Measurements from ENCODE around the gene PDZD2. TPM values are rescaled to one million over a fixed set of nuclear protein-coding genes. Genes with fewer than 3 reads are reported as not detected.
A peak's percentile ranks its signal among the peaks of the same experiment; 100 is the strongest.

Gene PDZD2
- 1.6 and 1.8 TPM in 2 replicates for polyA plus RNA-seq (2013)

- peak within 1 kb of the TSS; percentile 25 for H4K8ac ChIP-seq (ENCODE audit: low read depth, low read length)
- H3K9ac ChIP-seq (ENCODE audit: low read length): peak within 1 kb of the TSS; percentile 10
- H3K4me2 ChIP-seq (ENCODE audit: low read length): peak within 1 kb of the TSS; percentile 99
- peaks cover 6% of the 10 kb centered on the region for H3K27me3 ChIP-seq (ENCODE audit: insufficient read depth, low read length)
- H4K91ac ChIP-seq (ENCODE audit: low read depth, low read length): no peak within 1 kb of the TSS
- WGBS (ENCODE audit: extremely low coverage, insufficient coverage, insufficient read length): no CpG with 5 or more reads among the region's 70 CpGs
- no peaks in the 10 kb centered on the region for H3K79me1 ChIP-seq (ENCODE audit: low read length)
- no peaks in the 10 kb centered on the region for H3K36me3 ChIP-seq (ENCODE audit: control insufficient read depth in 1 of 2, insufficient read depth in 2 of 2, low read length in 2 of 2)
- peaks cover 10 to 16% of the 10 kb centered on the region in 2 experiments for H3K4me1 ChIP-seq (ENCODE audit: control insufficient read depth in 1 of 2, insufficient read depth in 2 of 2, low read length in 2 of 2)
- no peak within 1 kb of the TSS for H3K27ac ChIP-seq (ENCODE audit: low read depth, low read length)
- H4K12ac ChIP-seq (ENCODE audit: low read depth, low read length): no peak within 1 kb of the TSS
- H3K79me2 ChIP-seq (ENCODE audit: control insufficient read depth, insufficient read depth, low read length, poor library complexity): no peaks in the 10 kb centered on the region
- no peak within 1 kb of the TSS for H3K18ac ChIP-seq (ENCODE audit: low read length)
- H3K9me3 ChIP-seq (ENCODE audit: insufficient read depth, low read depth, low read length): no peaks in the 10 kb centered on the region
- no peak within 1 kb of the TSS for H3K23ac ChIP-seq (ENCODE audit: low read length)
- H2BK12ac ChIP-seq (ENCODE audit: low read length): no peak within 1 kb of the TSS
- no peak within 1 kb of the TSS for H3K14ac ChIP-seq (ENCODE audit: low read length)
- no peak within 1 kb of the TSS for H3K4ac ChIP-seq (ENCODE audit: low read depth, low read length)
- H2AFZ ChIP-seq (ENCODE audit: insufficient read depth, low read length, poor library complexity): peak within 1 kb of the TSS; percentile 66
- H3K4me3 ChIP-seq (ENCODE audit: low read depth, low read length): peak within 1 kb of the TSS; percentile 75
- H2BK5ac ChIP-seq (ENCODE audit: low read depth, low read length, poor library complexity): no peak within 1 kb of the TSS
- DNase-seq: peak; percentile 48 to 75
- H2AK5ac ChIP-seq (ENCODE audit: low read length): no peak within 1 kb of the TSS
- H2BK120ac ChIP-seq (ENCODE audit: insufficient read depth, low read length, poor library complexity): no peak within 1 kb of the TSS
Measured at GRCh38 chr5:31638748-31639418, at the start of gene PDZD2. TSS of gene PDZD2 (plus strand) at chr5:31639131.

- Histone ChIP-seq H2BK5ac (ENCODE audit: low read depth, low read length, poor library complexity) (no peak overlapping the region), H4K12ac (ENCODE audit: low read depth, low read length) (no peak overlapping the region), H3K4me3 (ENCODE audit: low read depth, low read length) (no peak overlapping the region), H4K91ac (ENCODE audit: low read depth, low read length) (no peak overlapping the region), H3K27me3 (ENCODE audit: insufficient read depth, low read length) (no peaks in the 10 kb centered on the region), H2AFZ (ENCODE audit: insufficient read depth, low read length, poor library complexity) (no peak overlapping the region), H4K8ac (ENCODE audit: low read depth, low read length) (no peak overlapping the region), H3K18ac (ENCODE audit: low read length) (no peak overlapping the region), H3K9ac (ENCODE audit: low read length) (no peak overlapping the region), H3K4me2 (ENCODE audit: low read length) (no peak overlapping the region), H3K27ac (ENCODE audit: low read depth, low read length) (no peak overlapping the region), H3K79me2 (ENCODE audit: control insufficient read depth, insufficient read depth, low read length, poor library complexity) (no peaks in the 10 kb centered on the region), H3K9me3 (ENCODE audit: insufficient read depth, low read depth, low read length) (no peaks in the 10 kb centered on the region), H3K4ac (ENCODE audit: low read depth, low read length) (no peak overlapping the region), H3K23ac (ENCODE audit: low read length) (no peak overlapping the region), H2BK12ac (ENCODE audit: low read length) (no peak overlapping the region), H2AK5ac (ENCODE audit: low read length) (no peak overlapping the region), H3K36me3 (ENCODE audit: control insufficient read depth in 1 of 2, insufficient read depth in 2 of 2, low read length in 2 of 2) (no peaks in the 10 kb centered on the region), H3K79me1 (ENCODE audit: low read length) (no peaks in the 10 kb centered on the region), H3K4me1 (ENCODE audit: control insufficient read depth in 1 of 2, insufficient read depth in 2 of 2, low read length in 2 of 2) (no peaks in the 10 kb centered on the region), H3K14ac (ENCODE audit: low read length) (no peak overlapping the region), H2BK120ac (ENCODE audit: insufficient read depth, low read length, poor library complexity) (no peak overlapping the region)
- no CpG with 5 or more reads among the region's 3 CpGs for WGBS (ENCODE audit: extremely low coverage, insufficient coverage, insufficient read length)
- peak; percentile 53 to 78 for DNase-seq
Measured at GRCh38 chr5:31593665-31594064, 45.3 kb upstream of the PDZD2 start.

DNA sequence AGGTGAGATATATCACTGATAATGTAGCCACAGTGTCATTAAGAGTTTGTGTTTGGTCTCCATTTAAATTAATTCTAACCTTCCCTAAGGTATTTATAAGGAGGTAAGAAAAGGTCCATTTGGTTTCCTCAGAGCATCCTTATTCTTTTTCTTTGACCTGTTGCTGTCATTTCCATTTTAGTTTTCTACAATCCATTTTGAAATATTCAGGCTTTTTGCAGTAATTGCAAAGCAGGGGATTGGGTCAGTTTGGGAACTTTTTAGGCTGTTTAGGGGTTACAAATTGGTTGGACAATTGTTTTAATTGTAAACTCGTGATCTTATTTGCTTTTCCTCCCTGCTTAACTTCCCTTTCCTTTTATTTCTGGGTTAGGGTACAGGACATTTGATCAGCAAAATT is 42.6 kb upstream of the PDZD2 start:
- no peak for DNase-seq
- Histone ChIP-seq H3K14ac (ENCODE audit: low read length) (no peak overlapping the region), H3K4me1 (ENCODE audit: control insufficient read depth in 1 of 2, insufficient read depth in 2 of 2, low read length in 2 of 2) (no peaks in the 10 kb centered on the region), H2BK12ac (ENCODE audit: low read length) (no peak overlapping the region), H3K9ac (ENCODE audit: low read length) (no peak overlapping the region), H3K4ac (ENCODE audit: low read depth, low read length) (no peak overlapping the region), H3K79me2 (ENCODE audit: control insufficient read depth, insufficient read depth, low read length, poor library complexity) (no peaks in the 10 kb centered on the region), H2AFZ (ENCODE audit: insufficient read depth, low read length, poor library complexity) (no peak overlapping the region), H4K12ac (ENCODE audit: low read depth, low read length) (no peak overlapping the region), H2BK120ac (ENCODE audit: insufficient read depth, low read length, poor library complexity) (no peak overlapping the region), H3K18ac (ENCODE audit: low read length) (no peak overlapping the region), H2BK5ac (ENCODE audit: low read depth, low read length, poor library complexity) (no peak overlapping the region), H3K79me1 (ENCODE audit: low read length) (no peaks in the 10 kb centered on the region), H4K91ac (ENCODE audit: low read depth, low read length) (no peak overlapping the region), H4K8ac (ENCODE audit: low read depth, low read length) (no peak overlapping the region), H3K9me3 (ENCODE audit: insufficient read depth, low read depth, low read length) (no peaks in the 10 kb centered on the region), H3K23ac (ENCODE audit: low read length) (no peak overlapping the region), H2AK5ac (ENCODE audit: low read length) (no peak overlapping the region), H3K27ac (ENCODE audit: low read depth, low read length) (no peak overlapping the region), H3K4me3 (ENCODE audit: low read depth, low read length) (no peak overlapping the region), H3K27me3 (ENCODE audit: insufficient read depth, low read length) (no peaks in the 10 kb centered on the region), H3K4me2 (ENCODE audit: low read length) (no peak overlapping the region), H3K36me3 (ENCODE audit: control insufficient read depth in 1 of 2, insufficient read depth in 2 of 2, low read length in 2 of 2) (no peaks in the 10 kb centered on the region)
- no CpG with 5 or more reads among the region's 1 CpG for WGBS (ENCODE audit: extremely low coverage, insufficient coverage, insufficient read length)

- Histone ChIP-seq H3K4me2 (ENCODE audit: low read length) (no peak overlapping the region), H3K4me3 (ENCODE audit: low read depth, low read length) (no peak overlapping the region), H3K79me2 (ENCODE audit: control insufficient read depth, insufficient read depth, low read length, poor library complexity) (no peaks in the 10 kb centered on the region), H3K9me3 (ENCODE audit: insufficient read depth, low read depth, low read length) (no peaks in the 10 kb centered on the region), H4K8ac (ENCODE audit: low read depth, low read length) (no peak overlapping the region), H3K36me3 (ENCODE audit: control insufficient read depth in 1 of 2, insufficient read depth in 2 of 2, low read length in 2 of 2) (no peaks in the 10 kb centered on the region), H3K23ac (ENCODE audit: low read length) (no peak overlapping the region), H3K79me1 (ENCODE audit: low read length) (no peaks in the 10 kb centered on the region), H3K4me1 (ENCODE audit: control insufficient read depth in 1 of 2, insufficient read depth in 2 of 2, low read length in 2 of 2) (no peaks in the 10 kb centered on the region), H3K27me3 (ENCODE audit: insufficient read depth, low read length) (no peaks in the 10 kb centered on the region), H2AFZ (ENCODE audit: insufficient read depth, low read length, poor library complexity) (no peak overlapping the region), H4K91ac (ENCODE audit: low read depth, low read length) (no peak overlapping the region), H2BK5ac (ENCODE audit: low read depth, low read length, poor library complexity) (no peak overlapping the region), H2AK5ac (ENCODE audit: low read length) (no peak overlapping the region), H3K27ac (ENCODE audit: low read depth, low read length) (no peak overlapping the region), H2BK120ac (ENCODE audit: insufficient read depth, low read length, poor library complexity) (no peak overlapping the region), H4K12ac (ENCODE audit: low read depth, low read length) (no peak overlapping the region), H2BK12ac (ENCODE audit: low read length) (no peak overlapping the region), H3K9ac (ENCODE audit: low read length) (no peak overlapping the region), H3K14ac (ENCODE audit: low read length) (no peak overlapping the region), H3K18ac (ENCODE audit: low read length) (no peak overlapping the region), H3K4ac (ENCODE audit: low read depth, low read length) (no peak overlapping the region)
- DNase-seq: no peak
- WGBS (ENCODE audit: extremely low coverage, insufficient coverage, insufficient read length): no CpG with 5 or more reads among the region's 5 CpGs
Measured at GRCh38 chr5:31598640-31599611, 40.0 kb upstream of the PDZD2 start.
